Measurements from ENCODE around the gene KRTAP12-1. TPM values are rescaled to one million over a fixed set of nuclear protein-coding genes. Genes with fewer than 3 reads are reported as not detected.
"Not testable (repeated sequence)": the region's sequence is repeated elsewhere in the genome, so short reads cannot be mapped to it uniquely, and the experiment has no call there.

The KRTAP12-1 gene
- total RNA-seq, 1 experiment from 2014 or later: not detected

DNA sequence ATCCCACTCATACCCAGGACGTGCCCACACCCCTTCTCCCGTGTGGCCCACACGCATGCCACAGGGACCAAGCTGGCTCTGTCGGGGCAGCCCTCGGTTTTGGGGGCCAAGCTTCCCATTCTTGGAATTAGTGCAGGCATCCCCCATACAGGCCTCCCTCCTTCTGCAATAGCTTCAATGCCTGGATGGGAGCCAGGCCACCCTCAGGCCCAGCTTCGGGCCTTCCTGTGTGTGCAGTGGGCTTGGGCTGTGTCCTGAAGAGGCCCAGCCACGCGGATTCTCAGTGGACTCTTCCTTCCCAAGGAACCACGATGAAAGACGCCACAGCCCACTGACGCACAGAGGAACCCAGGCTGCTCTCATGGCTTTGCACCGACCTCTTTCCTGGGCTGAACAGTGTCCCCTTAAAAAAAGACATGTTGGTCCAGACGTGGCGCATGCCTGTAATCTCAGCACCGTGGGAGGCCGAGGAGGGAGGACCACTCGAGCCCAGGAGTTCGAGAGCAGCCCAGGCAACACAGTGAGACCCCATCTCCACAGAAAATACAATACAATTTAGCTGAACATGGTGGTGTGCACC, 32.4 kb downstream of the KRTAP12-1 start:
- no peak for DNase-seq
- Histone ChIP-seq H3K27me3 (ENCODE audit: insufficient read depth, low read depth) (peaks cover 74% of the 10 kb centered on the region), H3K79me2 (ENCODE audit: low read depth) (no peaks in the 10 kb centered on the region), H3K9me2 (ENCODE audit: insufficient read depth) (no peaks in the 10 kb centered on the region), H3K9me3 (ENCODE audit: insufficient read depth, low read depth) (no peaks in the 10 kb centered on the region), H4K20me1 (ENCODE audit: insufficient read depth) (no peaks in the 10 kb centered on the region), H3K4me2 (no peak overlapping the region), H3K4me3 (no peak overlapping the region), H3K4me1 (replicated peaks; ENCODE audit: insufficient read depth) (no peaks in the 10 kb centered on the region), H3F3A (ENCODE audit: insufficient read depth, low read depth) (no peaks in the 10 kb centered on the region), H3K36me3 (ENCODE audit: low read depth) (no peaks in the 10 kb centered on the region), H2AFZ (no peak overlapping the region), H3K27ac (no peak overlapping the region)
- ChIA-PET POLR2A (ENCODE audit: unreplicated experiment) (no interaction called here), CTCF (no interaction called here)
- TF ChIP-seq EZH2 (IDR thresholded peaks at IDR 0.05; ENCODE audit: low read depth): no peak
- no peak for TF ChIP-seq CTCF (conservative IDR thresholded peaks at IDR 0.05)
- intact Hi-C loops (cut with micrococcal nuclease; ENCODE audit: unreplicated experiment): no loop called here
- no TSS peak for BruUV-seq (replicated peaks)

DNA sequence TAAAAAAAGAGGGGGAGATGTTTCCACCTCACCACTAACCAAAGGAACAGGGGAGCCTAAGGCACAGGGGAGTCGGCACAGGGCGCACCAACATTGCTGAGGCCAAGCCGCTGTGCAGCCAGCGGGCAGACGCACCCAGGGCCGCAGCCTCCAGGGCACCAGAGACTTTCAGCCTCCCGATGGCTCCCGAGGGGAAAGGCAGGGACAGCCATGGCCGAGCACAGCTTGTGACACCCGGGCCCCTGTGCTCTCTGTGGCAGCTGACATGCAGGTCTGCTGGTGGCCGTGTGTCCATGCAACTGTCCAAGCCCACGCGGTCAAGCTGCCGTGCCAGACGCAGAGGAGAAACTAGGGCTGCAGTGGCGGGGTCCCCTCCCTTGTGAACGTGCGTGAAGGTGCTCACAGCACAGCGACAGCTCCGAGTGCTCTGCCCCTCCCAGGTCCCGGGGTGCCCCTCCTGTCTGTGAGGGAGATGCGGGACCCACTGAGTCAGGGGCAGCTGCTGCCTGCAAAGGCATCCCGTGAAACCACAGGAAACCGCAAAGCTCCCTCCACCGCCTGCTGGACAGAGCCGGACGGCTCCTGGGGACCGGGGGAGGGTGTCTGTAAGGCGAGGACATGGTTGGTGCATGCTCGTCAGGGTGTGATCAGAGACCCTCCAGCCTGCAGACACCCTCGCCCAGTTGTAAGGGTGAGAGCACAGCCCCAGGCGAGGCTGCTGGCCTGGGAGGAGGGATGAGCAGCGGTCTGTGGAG, 33.2 kb downstream of the KRTAP12-1 start:
- H3K4me1 ChIP-seq (replicated peaks; ENCODE audit: insufficient read depth): no peaks in the 10 kb centered on the region
- TF ChIP-seq EZH2 (IDR thresholded peaks at IDR 0.05; ENCODE audit: low read depth): no peak
- TF ChIP-seq CTCF (conservative IDR thresholded peaks at IDR 0.05): no peak
- no peak overlapping the region for H3K4me3 ChIP-seq
- no peaks in the 10 kb centered on the region for H3K36me3 ChIP-seq (ENCODE audit: low read depth)
- no peaks in the 10 kb centered on the region for H3K9me3 ChIP-seq (ENCODE audit: insufficient read depth, low read depth)
- ChIA-PET POLR2A (ENCODE audit: unreplicated experiment) (no interaction called here), CTCF (no interaction called here)
- H3K27me3 ChIP-seq (ENCODE audit: insufficient read depth, low read depth): peaks cover 65% of the 10 kb centered on the region
- H3K4me2 ChIP-seq: no peak overlapping the region
- H2AFZ ChIP-seq: no peak overlapping the region
- H4K20me1 ChIP-seq (ENCODE audit: insufficient read depth): no peaks in the 10 kb centered on the region
- H3K27ac ChIP-seq: no peak overlapping the region
- no TSS peak for BruUV-seq (replicated peaks)
- H3F3A ChIP-seq (ENCODE audit: insufficient read depth, low read depth): no peaks in the 10 kb centered on the region
- no peak for DNase-seq
- H3K79me2 ChIP-seq (ENCODE audit: low read depth): no peaks in the 10 kb centered on the region
- intact Hi-C loops (cut with micrococcal nuclease; ENCODE audit: unreplicated experiment): no loop called here
- no peaks in the 10 kb centered on the region for H3K9me2 ChIP-seq (ENCODE audit: insufficient read depth)

GRCh38 chr21:44647222-44647552, 34.8 kb downstream of the KRTAP12-1 start:
- POLR2A ChIA-PET (ENCODE audit: unreplicated experiment): no interaction called here
- no peaks in the 10 kb centered on the region for H3K9me3 ChIP-seq (ENCODE audit: insufficient read depth, low read depth)
- no peaks in the 10 kb centered on the region for H3K4me1 ChIP-seq (replicated peaks; ENCODE audit: insufficient read depth)
- H3K4me3 ChIP-seq: no peak overlapping the region
- intact Hi-C loops (cut with micrococcal nuclease; ENCODE audit: unreplicated experiment): no loop called here
- H3K27me3 ChIP-seq (ENCODE audit: insufficient read depth, low read depth): peaks cover 52% of the 10 kb centered on the region
- no peak overlapping the region for H2AFZ ChIP-seq
- H3K79me2 ChIP-seq (ENCODE audit: low read depth): no peaks in the 10 kb centered on the region
- no peak overlapping the region for H3K27ac ChIP-seq
- BruUV-seq (replicated peaks): no TSS peak
- DNase-seq: no peak
- no peaks in the 10 kb centered on the region for H4K20me1 ChIP-seq (ENCODE audit: insufficient read depth)
- H3K4me2 ChIP-seq: no peak overlapping the region
- CTCF ChIA-PET: interaction anchor here (0.6 kb wide), 1 partner anchor 477 kb away, joined by 4 read pairs; no protein-coding TSS in a partner anchor
- no peaks in the 10 kb centered on the region for H3F3A ChIP-seq (ENCODE audit: insufficient read depth, low read depth)
- no peaks in the 10 kb centered on the region for H3K9me2 ChIP-seq (ENCODE audit: insufficient read depth)
- TF ChIP-seq CTCF (conservative IDR thresholded peaks at IDR 0.05) (no peak), EZH2 (IDR thresholded peaks at IDR 0.05; ENCODE audit: low read depth) (no peak)
- H3K36me3 ChIP-seq (ENCODE audit: low read depth): no peaks in the 10 kb centered on the region

GRCh38 chr21:44646366-44647221, 35.4 kb downstream of the KRTAP12-1 start, which contains the start of gene KRTAP10-11:
KRTAP10-11 (plus strand) TSS chr21:44646414; CDS start chr21:44646459, 45 bp downstream.
- H3K4me2 ChIP-seq; H3K4me3 ChIP-seq; H3K9me2 ChIP-seq (ENCODE audit: insufficient read depth); BruUV-seq (replicated peaks); H3K4me1 ChIP-seq (replicated peaks; ENCODE audit: insufficient read depth); H3K27ac ChIP-seq; DNase-seq; H3K9me3 ChIP-seq (ENCODE audit: insufficient read depth, low read depth); H3K36me3 ChIP-seq (ENCODE audit: low read depth); intact Hi-C loops (cut with micrococcal nuclease; ENCODE audit: unreplicated experiment); POLR2A ChIA-PET (ENCODE audit: unreplicated experiment); H4K20me1 ChIP-seq (ENCODE audit: insufficient read depth); CTCF ChIA-PET; H2AFZ ChIP-seq; H3K79me2 ChIP-seq (ENCODE audit: low read depth); H3F3A ChIP-seq (ENCODE audit: insufficient read depth, low read depth): not testable (repeated sequence)
- H3K27me3 ChIP-seq (ENCODE audit: insufficient read depth, low read depth): peaks cover 54% of the 10 kb centered on the region
